HG03378 (cell line): ENCODE results near the gene KPNA6.
A peak's percentile ranks its signal among the peaks of the same experiment; 100 is the strongest.
"Not testable (repeated sequence)": the region's sequence is repeated elsewhere in the genome, so short reads cannot be mapped to it uniquely, and the experiment has no call there.

ENCODE experiments used
- ATAC-seq: cut with Tn5 transposase; IDR thresholded peaks from one replicate; pipeline ENCODE4 v1.9.1; 2021; ENCODE audit warnings: mild to moderate bottlenecking, moderate library complexity; ENCODE audit not compliant: unreplicated experiment

Gene KPNA6

DNA sequence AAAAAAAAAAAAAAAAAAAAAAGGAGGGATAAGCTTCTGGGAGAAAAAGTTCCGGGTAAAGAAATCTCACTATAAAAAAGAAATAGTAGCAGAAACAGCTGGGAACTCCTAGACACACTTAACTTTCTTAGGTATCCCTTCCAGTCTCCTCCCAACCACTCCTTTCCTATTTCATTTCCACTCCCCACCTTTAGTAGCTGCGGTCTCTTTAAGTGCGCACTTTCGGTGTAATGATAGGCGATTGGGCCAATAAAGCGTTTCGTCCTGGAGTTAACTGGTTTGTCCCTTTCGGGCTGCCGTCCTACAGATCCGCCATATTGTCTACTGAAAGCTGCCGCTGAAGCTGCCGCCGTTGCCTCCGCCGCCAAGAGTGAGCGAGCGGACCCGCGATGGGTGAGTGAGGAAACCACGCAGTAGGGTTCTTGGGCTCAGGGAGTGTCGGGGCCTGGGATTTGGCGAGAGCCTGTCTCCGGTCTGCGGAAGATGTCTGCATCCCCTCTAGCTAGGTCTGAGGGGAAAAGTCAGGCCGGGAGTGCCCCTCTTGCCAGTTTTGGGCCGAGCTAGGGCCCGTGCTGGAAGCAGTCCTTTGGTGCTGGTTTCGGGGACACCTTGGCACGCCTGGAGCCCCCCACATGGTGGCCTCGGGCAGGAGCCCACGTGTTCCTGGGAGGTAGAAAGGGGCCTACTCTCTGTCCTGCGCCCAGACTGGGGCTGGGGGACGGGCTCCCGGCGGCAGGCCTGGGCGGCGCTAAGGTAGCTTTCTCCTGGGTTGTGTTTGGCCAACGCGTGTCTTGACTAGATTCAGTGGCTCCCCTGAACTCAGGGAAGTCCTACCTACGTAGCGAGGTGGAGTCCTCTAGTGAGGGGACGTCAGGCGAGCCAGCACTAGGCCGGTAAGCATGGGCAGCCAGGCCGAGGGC lies at the start of gene KPNA6:
Gene KPNA6 (plus strand): TSS at position 315 of the 920 bp plus-strand sequence. CDS start 75 bp downstream, at position 390.
- peak; percentile 71 for ATAC-seq

DNA sequence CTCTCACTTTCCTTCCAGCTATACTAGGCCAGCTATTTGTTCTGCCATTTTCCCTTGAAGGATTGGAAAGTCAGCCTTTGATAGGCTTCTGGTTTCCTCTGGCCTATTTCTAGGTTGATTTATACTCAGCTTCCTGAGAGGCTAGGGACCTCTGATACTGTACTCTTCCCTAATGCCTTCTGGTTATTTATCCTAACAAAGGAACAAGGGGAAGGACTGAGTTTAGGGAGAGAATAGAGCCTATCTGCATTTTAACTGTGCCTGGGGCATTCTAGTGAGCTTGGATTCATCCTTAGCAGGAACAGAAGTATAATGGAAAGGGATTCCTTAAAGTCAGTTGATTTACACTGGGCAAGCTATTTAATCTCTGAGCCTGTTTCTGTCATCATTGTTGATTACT lies 46.9 kb upstream of the KPNA6 start:
- ATAC-seq: no peak

DNA sequence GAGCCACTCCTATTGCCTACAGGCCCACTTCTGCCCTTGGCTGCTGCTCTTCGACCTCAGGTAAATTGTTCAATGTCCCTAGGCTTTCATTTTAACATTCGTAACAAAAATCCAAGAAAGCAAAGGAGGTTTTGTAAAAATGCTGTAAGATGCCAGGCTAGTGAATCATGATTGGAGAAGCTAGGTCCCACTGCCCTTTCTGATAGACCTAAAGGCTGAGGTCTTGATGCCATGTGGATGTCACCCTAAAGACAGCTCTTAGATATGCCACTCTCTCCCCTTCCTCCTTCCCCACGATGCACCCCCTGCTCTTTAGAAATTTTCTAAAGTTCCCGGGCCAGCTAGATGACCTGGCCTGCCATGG lies 45.0 kb upstream of the KPNA6 start:
- ATAC-seq: no peak

DNA sequence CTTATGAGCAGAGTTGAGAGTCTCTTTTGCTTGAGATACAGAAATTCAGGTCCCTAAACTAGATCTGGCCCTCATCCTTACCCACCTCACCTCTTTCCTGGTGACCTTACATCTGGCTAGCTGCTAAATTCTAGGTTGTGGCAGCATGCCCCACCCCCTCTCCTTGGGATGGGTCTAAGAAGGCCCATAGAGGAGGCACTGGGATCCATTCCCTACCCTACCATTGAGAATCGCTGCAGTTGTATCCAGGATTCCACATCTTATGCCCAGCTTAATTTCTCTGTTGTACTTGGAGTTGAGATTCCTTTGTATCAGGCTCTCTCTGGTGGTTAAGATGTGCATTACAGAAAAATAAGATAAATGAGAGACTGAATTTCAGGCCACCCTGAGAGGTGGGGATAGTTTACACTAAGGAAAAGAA lies 44.6 kb upstream of the KPNA6 start:
- no peak for ATAC-seq

DNA sequence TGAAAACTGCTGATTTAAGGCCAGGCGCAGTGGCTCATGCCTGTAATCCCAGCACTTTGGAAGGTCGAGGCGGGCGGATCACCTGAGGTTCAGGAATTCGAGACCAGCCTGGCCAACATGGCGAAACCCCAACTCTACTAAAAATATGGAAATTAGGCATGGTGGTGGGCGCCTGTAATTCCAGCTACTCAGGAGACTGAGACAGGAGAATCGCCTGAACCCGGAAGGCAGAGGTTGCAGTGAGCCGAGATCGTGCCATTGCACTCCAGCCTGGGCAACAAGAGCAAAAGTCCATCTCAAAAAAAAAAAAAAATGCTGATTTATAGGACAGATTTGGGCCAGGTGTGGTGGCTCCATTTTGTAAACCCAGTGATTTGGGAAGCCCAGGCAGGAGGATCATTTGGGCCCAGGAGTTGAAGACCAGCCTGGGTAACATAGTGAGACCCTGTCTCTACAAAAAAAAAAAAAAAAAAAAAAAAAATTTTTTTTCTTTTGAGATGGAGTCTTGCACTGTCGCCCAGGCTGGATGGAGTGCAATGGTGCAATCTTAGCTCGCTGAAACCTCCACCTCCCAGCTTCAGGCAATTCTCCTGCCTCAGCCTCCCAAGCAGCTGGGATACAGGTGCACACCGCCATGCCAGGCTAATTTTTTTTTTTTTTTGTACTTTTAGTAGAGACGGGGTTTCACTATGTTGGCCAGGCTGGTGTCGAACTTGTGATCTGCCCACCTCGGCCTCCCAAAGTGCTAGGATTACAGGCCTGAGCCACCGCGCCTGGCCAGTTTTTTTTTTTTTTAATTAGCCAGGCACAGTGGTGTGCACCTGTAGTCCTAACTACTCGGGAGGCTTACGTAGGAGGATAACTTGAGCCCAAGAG lies 42.0 kb upstream of the KPNA6 start:
- ATAC-seq: not testable (repeated sequence)

DNA sequence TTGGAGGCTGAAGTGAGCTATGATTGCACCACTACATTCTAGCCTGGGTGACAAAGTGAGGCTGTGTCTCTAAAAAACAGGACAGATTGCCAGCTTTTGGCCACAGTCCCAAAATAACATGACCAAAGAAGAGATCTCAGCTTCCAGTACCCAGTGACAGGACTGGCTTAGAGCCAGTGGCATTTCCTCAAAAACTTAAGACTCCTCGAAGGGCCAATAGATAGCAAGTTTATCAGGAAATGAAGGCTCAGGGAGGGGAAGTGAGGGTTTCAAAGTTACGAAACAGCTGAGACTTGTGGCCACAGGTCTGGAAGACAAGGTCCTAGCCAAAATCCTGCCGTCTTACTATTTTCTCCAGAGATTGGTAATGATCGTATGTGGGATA lies 41.4 kb upstream of the KPNA6 start:
- ATAC-seq: no peak

DNA sequence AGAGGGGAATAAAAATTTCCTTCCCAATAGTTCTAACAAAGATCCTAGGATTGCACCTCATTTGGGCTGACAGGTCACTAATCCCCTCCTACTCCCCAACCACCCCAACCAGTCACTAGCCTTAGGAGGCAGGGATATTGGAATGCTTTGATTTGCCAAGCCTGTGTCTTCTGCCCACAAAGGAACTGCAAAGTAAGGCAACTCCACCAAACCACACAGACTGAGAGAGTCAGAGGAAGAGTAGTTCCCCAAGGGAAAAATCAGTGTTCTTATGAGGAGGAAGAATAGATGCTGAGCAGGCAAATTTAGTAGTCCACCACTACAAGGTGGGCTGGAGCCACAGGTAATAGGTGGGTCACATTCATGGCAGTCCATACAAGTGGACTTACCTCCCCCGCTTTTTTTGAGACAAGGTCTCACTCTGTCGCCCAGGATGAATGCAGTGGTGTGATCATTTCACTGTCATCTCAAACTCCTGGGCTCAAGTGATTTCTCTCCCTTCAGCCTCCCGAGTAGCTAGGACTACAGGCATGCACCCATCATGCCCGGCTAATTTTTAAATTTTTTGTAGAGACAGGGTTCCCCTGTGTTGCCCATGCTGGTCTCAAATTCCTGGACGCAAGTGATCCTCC lies 38.8 kb upstream of the KPNA6 start:
- ATAC-seq: no peak

DNA sequence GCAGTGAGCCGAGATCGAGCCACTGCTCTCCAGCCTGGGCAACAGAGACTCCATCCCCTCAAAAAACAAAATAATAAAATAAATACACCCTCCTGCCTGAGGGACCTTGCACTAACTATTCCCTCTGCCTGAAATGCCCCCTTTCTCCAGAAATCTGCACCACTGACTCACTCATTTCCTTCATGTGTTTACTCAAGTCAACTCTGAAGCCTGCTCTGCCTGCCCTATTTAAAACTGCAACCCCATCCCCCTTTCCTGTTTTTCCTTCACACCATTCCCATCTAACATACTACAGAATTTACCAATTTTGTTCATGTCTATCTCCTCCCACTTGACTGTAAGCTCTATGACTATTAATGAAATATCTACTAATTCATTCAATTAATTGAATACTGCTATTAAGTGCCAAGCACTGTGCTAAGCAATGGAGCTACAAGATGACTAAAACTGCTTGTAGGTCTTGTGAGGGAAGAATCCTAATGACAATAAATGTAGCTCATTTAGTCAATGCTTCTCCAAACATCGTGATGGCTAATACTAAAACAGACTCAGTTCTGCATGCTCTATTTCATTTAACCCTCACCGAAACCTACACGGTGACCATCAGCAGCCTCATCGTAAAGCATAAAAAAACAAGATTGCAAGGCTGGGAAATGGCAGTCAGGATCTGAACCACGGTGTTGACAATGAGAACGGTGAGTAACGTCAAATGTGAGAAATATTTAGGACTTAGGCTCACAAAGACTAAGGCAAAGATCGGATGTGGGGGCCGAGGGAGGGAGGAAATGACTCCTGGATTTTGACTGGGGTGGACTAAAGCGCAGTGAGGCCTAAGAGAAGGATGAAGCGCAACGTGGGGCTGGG lies 35.9 kb upstream of the KPNA6 start:
- ATAC-seq: no peak

DNA sequence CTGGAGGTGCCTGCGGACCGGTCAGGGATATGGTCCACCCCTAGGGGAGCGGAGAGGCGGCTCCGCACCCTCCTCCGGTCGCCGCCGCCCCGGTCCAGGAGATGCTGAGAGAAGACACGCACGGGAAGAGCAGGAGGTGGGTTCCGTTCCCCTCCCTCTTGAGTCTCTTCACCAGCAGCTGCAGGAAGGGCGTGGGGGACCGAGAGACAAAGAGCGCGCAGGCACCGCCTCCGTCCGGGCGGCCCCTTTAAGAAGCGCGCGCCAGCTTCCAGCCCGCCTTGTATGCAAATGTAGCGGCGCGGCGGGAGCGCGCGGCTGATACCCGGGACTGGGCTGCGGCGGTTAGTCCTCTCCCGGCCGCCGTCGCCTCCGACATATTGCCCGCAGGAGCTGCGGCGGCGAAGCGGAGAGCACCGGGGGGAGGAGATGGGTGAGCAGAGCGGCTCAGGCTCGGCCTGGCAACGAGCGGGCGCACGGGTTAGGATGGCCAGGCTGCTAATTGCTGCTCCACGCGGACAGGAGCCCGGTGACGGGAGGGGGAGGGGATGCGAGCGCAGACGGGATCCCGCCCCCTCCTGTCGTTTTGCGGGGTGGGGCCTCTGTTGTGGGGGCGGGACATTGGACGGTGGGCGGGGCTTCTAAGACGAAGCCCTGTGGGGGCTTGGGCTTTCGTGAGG lies 35.1 kb upstream of the KPNA6 start, which contains the start of gene TMEM39B:
Gene TMEM39B (plus strand): TSS at position 318 of the 677 bp plus-strand sequence. CDS start 109 bp downstream, at position 427.
- ATAC-seq: peak; percentile 62

DNA sequence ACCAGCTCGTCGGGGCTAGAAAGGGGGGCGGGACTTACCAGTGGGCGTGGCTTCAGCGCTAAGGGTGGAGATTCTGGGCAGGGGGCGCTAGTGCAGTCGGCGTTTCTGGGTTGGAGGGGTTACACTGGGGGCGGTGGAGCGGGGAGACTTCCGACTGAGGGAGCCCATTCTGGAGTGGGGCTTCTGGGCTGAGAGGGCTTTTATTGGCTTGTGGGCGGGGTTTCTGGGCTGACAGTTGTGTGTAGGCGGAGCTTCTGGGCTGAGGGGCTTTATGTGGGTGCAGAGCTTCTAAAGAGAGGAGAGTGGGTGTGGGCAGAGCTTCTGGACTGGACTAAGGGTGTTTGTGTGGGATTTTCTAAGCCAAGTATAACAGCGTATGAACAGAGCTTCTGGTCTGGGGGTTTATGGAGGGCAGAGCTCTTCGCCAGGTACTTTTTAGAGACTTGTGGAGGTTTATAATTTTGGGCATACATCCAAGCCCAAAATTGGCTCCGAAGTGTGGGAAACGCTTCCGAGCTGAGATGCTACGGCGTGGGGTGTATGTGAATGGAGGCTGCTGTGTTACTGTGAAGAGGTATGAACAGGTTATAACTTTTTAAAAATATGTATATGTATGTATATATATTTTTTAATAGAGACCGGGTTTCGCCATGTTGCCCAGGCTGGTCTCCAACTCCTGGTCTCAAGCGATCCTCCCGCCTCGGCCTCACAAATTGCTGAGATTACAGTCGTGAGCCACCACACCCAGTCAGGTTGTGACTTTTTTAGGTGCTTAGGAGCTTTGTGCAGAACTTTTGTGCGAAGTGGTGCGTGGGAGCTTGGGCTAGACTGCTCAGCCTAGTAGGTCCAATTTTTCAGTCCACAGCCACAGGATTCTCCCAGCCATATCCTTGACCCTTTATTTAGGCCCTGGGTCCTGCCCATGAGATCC lies 34.3 kb upstream of the KPNA6 start:
- peak; percentile 19 for ATAC-seq

DNA sequence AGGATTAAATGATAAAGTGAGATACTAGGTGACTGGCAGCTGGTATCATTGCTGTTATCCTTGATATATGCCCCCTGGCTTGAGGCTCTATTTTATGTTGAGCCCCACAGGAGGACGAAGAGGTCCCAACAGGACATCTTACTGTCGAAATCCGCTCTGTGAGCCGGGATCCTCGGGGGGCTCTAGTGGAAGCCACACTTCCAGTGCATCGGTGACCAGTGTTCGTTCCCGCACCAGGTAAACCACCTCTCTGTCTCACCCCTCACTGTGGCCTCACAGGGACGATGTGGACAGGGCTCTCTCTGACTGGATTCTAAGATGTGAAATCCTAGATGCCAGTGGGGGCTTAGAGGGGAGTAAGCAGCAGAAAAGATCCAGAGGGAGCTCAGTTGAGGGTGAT lies 33.0 kb upstream of the KPNA6 start:
- ATAC-seq: no peak

DNA sequence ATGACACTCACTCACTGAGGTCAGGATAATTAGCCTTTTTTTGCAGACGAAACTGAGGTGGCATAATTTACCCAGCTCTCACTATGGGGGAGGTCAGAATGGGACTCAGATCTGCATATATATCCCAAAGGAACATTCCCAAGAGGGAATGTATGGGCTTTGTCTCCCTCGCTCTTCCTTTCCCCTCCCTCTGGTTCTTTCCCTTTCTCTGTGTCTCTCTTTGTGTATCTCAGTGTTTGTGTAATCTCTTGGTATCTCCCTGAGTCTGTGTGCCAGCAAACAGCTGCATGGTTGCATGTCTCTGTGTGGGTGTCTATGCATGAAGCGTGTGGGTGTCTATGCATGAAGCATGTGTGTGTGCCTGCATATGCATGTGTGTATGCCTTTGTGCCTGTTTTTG lies 30.4 kb upstream of the KPNA6 start:
- no peak for ATAC-seq

DNA sequence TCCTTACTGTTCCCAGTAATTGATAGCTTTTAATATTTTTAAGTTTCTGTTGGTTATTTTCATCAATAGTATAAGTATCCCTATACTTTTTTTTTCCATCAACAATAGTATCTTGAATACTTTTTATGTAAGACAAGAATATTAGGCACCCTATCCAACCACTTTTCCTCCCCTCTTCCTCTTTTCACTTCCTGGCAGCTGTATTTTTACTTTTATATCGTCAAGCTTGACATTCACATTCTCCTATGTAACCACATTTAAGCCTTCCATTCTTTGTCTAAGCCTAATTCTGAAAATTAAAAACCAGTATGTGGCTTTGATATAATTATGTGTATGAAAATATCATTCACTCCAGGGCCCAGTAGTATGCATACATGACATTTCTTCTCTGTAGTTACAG lies 25.8 kb upstream of the KPNA6 start:
- ATAC-seq: no peak

DNA sequence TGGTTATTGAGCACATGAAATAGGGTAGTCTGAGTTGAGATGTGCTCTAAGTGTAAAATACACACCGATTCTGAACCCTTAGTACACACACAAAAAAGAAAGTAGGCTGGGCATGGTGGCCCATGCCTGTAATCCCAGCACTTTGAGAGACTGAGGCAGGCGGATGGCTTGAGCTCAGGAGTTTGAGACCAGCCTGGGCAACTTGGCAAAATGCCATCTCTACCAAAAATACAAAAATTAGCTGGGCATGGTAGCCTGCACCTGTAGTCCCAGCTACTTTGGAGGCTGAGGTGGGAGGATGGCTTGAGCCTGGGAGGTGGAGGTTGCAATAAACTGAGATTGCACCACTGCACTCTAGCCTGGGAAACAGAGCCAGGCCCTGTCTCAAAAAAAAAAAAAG lies 21.5 kb upstream of the KPNA6 start:
- ATAC-seq: not testable (repeated sequence)

DNA sequence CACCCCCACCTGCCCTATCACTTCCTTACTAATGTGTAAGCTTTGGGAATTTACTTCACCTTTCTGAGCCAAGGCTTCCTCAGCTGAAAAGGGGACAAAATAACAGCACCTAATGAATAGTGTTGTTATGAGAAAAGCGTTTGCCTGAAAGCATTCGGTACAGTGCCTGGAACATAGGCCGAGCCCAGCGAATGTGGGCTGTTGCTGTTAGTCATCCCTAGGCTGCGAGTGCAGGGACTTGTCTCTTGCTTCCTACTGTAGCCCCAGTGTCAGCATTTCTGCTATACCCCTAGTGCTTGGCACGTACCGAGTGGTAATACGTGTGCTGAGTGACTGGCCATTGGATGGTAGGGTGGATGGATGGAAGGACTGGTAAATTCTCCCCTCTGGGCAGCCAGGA lies 16.7 kb upstream of the KPNA6 start:
- ATAC-seq: no peak

DNA sequence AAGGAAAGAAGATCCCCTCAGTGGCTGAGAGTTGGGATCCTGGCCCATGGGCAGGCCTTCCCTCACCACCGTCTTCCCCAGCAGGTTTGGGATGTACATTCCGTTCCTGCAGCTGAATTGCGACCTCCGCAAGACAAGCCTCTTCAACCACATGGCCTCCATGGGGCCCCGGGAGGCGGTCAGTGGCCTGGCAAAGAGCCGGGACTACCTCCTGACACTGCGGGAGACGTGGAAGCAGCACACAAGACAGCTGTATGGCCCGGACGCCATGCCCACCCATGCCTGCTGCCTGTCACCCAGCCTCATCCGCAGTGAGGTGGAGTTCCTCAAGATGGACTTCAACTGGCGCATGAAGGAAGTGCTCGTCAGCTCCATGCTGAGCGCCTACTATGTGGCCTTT lies 16.3 kb upstream of the KPNA6 start:
- no peak for ATAC-seq

DNA sequence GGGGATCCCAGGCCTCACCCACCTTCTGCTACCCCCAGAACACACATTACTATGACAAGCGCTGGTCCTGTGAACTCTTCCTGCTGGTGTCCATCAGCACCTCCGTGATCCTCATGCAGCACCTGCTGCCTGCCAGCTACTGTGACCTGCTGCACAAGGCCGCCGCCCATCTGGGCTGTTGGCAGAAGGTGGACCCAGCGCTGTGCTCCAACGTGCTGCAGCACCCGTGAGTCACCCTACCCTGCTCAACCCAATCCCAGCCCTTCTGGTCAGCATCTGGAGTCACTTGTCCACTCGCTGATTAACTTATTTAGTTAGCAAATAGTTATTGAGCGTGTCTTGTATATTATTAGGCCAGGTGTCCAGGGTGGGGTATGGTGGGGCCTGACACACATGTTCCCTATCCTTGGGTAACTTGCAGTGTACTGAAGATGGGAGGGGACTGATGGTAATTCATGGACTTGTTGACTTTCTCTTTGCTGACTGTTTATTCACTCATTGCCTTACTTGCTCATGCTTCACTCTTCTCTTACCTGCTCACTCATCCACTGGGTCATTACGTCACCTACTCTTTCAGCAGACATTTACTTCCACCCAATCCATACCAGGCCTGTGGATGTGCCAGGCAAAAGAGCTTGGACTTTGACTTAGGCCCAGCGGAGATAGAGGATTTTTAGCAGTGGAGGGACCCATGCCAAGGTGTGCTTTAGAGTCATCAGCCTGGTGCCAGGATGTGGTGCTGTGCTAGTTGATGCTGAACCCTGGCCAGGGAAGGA lies 12.9 kb upstream of the KPNA6 start:
- ATAC-seq: no peak

DNA sequence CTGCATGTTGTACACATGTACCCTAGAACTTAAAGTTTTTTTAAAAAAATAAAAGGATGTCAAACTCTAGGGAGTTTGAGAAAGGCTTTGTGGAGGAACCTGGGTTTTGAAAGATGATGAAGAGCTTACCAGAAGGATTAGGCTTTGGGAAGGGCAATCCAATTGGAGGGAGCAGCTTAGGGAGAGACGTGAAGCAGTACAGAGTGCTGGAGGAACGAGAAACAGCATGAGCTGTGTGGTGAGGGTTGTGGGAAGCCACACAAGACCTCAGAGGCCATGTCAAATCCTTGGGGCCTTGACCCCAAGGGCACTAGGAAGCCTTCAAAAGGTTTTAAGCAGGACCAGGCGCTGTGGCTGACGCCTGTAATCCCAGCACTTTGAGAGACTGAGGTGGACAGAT lies 8.4 kb upstream of the KPNA6 start:
- no peak for ATAC-seq
